Right lung (tissue), 5 donors: ENCODE data around the gene GAB1. TPM values are rescaled to one million over a fixed set of nuclear protein-coding genes. Genes with fewer than 3 reads are reported as not detected.

ENCODE experiments used
- DNase-seq, 2 donors: peaks; one replicate each; pipeline ENCODE4 v3.0.0-alpha.2; 2013
- polyA plus RNA-seq, 5 donors: library from polyadenylated mRNA; unstranded; fragments of 120-200 nt; gene quantifications; one replicate each; pipeline versions ENCODE4 v1.2.1 to v1.2.3, GENCODE V29; 2013; ENCODE audit warnings: inconsistent platforms in 1 of 5, low replicate concordance in 1 of 5; ENCODE audit not compliant: insufficient read length in 5 of 5, insufficient read depth in 1 of 5

Gene GAB1
- polyA plus RNA-seq, 5 donors, result 54.7 to 103 (median 96.1) TPM

DNA sequence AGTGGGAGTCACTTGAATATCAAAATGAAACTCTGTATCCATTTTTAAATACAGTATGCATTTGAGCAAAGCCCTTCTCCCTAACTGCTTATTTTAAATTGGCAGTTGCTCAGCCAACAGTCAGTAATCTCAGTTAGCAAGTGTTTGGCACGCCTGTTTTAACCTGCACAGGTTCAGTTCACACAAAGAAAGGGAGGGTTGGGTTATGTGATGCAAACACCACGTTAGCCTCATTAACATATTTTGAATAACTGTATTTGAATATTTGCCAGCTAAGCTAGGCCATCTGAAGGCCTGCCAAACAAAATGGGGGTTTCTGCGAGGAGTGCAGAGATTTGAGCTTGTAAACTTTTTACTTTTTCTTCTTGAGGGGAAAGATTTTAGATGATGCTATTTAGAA is 19.8 kb downstream of the GAB1 start:
- no peak for DNase-seq

DNA sequence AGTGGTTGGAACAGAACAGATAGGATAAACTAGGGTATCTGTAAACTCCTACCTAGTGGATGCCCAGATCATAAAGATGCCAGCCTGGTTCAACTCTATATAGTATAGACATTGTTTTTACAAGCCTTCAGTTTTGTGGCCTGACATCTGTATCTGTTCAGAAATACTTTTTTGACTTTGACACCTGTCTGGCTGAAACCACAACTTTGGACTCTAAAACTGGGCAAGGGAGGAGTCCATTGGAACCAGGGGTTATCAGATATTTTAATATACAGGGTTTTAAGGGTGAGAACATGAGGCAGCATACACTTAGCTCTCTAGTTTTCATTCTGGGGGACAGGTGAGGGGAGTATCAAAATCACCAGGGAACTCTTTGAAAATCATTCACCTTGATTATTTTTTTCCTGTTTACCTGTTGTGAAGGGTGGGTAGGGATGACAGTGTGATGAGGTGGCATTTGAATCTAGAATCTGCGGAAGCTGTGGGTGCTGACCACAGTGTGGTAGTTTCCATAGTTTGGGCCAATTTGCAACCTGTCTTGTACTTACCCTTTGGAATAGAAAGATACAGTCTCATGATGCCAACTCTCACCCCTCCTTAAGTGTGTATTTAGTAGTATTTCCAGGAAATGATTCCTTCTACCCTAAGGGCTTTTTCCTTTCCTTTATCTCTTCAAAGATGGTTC is 20.6 kb downstream of the GAB1 start:
- DNase-seq, result no peak

DNA sequence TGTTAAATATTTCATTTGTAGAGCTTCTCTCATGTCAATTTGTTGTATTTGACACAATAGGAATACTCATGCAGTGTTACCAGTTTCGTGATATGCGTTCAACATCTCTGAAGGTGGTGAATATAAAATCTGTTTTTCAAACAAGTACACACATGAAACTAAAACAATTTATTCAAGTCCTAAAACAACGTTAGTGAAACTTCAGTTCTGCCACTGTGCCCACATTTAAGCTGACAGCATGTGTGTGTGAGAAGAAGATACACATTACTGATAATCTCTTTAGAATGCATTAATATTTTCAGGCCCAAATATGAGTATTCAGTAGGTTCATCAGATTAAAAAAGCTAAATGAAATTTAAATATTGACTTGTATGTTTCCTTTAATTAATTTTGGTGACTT is 21.7 kb downstream of the GAB1 start:
- DNase-seq, result no peak

DNA sequence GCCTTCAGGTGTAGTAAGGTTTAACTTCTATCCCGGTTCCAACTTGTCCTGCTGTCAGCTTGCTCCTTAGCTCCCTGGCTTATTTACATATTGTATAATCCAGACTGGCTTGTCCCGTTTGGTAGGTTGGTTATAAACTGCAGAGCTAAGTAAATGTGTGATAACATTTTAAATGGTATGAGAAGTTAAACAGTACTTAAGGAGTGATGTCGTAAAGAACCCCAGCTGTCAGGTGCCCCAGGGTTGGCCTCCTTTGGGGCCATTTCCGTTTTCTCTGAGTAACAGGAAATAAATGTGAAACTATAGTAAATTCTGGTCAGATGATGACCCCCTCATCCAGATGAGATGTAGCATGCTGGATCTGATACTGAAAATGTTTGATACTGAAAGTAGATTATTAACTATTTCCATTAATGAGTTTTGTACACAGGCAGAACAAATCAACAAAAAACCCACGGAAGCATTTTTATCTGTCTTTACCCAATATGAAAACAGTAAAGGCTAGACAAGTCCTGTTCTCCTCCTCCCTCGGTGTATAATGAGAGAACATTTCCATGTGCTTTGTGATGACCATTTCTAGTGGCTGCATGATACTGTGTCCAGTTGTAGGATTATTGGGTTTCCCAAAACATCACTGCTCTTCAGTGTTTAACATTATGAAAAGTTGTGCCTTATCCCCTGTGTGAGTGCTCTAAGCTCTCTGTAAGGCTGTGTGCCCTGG is 22.4 kb downstream of the GAB1 start:
- DNase-seq, result peak; percentile 73 to 77

DNA sequence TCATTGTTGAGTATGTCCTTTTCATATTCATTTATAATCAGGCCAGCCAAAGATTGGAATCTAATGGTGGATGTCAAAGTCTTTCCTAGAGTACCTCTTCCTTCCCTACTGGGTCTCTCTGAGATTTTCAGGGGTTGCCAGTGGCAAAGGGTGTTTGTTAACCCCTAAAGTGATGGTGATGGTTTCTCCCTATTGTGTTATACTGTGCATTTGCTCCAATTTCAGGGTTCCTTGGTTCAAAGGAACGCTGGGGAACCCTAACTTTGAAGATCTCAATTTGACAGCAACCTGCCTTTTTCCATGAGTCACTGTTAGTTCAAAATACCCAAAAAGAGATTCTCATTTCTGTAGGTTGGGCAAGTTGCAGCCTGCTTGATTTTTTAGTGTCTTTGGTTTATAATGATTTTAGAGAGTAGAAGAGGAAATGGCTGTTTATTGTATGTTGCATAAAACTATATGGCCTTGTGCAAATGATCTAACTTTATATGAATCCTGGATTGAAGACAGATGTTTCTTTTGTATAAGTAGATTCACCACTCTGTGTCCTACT is 23.0 kb downstream of the GAB1 start:
- no peak for DNase-seq

DNA sequence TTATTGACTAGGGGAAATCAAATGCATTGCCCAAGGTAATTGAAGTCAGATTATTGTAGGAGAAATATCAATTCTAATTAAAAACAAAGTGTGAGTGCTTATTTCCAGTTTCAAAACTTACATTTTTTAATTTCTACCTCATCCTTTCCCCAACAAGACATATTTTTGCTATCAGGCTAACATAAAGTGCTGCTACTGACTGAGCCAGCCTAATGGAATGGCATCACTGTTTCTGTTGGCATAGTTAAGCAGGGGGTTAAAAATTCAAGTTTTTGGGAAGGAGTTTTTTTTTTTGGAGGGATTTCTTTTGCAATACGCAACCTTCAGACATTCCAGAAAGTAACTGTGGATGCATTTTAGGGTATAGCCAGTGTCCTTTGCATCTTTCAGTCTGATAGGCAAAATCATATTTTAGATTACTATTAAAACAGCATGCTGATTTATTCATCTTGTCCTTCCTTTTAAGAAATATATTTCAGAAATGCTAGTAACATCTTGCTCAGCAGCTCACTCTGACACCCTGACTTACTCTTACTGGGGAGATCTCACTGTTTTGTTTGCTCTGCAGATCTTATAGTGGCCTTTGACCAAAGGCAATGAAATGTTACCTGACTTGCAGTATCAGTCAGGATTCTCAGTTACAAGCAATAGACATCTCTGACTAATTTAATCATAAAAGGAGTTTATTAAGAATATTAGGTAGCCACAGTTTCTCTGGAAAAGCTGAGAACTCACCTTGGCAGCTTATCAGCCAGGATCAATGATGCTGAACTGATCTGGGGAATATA is 24.4 kb downstream of the GAB1 start:
- DNase-seq, result no peak

DNA sequence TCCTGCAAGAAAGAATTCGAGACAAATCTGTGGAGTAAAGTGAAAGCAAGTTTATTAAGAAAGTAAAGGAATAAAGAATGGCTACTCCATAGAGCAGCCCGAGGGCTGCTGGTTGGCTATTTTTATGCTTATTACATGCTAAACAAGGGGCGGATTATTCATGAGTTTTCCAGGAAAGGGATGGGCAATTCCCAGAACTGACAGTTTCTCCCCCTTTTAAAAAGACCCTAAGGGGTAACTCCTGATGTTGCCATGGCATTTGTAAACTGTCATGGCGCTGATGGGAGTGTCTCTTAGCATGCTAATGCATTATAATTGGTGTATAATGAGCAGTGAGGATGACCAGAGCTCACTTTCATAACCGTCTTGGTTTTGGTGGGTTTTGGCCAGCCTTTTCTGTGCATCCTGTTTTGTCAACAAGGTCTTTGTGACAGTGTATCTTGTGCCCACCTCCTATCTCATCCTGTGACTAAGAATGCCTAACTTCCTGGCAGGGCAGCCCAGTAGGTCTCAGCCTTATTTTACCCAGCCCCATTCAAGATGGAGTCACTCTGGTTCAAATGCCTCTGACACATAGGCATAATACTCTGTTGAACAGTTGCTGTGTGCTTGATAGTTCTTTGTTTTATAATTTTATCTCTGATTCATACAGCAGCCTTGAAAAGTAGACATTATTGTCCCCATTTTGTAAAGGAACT is 25.8 kb downstream of the GAB1 start:
- DNase-seq, result no peak

DNA sequence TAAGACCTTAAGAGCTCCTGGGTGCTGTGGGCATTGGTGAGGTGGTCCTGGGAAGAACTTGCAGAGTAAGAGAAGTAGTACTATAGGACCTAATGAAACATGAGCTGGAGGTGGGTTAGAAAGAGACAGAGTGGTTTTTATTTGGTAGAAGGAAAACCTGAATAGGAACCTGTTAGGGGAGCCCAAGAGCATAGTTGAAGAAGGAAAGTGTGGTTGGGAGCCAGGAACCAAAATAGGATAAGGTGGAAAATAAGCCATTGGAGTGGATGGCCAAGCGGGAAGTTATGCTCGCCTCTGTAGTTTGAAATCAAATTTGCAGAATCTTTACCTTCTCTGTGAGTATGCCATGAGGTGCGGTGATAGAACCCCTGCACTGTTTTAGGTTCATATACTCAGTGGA is 26.7 kb downstream of the GAB1 start:
- DNase-seq, result no peak

DNA sequence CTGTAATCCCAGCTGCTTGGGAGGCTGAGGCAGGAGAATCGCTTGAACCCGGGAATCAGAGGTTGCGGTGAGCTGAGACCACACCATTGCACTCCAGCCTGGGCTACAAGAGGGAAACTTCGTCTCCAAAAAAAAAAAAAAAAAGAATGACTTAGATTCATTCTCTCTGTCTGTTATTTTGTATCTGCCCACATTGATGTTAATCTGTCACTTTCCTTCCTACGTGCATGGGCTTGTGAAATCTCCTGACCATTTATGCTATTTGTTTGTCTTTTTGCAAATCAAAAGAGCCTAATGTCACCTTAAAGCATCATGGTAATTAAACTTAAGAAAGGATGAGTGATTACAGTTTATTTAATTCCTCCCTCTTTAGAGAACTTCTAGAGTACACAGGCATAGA is 27.4 kb downstream of the GAB1 start:
- DNase-seq, result no peak

DNA sequence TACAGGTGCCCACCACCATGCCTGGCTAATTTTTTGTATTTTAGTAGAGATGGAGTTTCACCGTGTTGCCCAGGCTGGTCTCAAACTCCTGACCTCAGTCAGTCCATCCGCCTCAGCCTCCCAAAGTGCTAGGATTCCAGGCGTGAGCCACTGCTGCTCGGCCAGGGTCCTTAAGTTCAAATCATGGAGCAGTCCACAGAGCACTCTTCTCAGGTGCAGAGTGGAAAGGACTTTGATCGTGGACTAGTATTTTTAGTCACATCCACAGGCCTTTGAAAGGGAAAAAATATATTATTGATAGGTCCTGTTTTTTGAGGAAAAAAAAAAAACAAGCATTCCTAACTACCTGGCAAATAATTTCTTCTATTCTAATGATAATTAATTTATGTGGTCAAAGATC is 31.2 kb downstream of the GAB1 start:
- DNase-seq, result no peak

DNA sequence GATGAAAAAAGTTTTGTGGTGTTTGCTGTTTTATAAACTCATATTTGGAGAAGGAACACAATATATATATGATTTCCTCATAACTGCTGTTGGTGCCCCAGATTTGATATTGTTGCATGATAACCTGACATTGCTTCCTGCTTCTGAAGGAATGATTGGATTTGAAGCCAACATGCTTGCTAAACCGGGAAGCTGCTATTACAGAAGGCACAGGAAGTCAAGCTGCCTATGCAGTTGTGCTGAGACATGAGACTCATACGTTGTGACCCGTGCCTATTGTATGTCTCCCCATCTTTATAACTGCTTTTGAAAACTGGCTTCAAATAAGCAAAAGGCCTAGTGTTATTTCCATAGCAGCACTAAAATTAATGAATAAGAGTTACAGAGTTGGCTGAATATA is 32.9 kb downstream of the GAB1 start:
- no peak for DNase-seq

DNA sequence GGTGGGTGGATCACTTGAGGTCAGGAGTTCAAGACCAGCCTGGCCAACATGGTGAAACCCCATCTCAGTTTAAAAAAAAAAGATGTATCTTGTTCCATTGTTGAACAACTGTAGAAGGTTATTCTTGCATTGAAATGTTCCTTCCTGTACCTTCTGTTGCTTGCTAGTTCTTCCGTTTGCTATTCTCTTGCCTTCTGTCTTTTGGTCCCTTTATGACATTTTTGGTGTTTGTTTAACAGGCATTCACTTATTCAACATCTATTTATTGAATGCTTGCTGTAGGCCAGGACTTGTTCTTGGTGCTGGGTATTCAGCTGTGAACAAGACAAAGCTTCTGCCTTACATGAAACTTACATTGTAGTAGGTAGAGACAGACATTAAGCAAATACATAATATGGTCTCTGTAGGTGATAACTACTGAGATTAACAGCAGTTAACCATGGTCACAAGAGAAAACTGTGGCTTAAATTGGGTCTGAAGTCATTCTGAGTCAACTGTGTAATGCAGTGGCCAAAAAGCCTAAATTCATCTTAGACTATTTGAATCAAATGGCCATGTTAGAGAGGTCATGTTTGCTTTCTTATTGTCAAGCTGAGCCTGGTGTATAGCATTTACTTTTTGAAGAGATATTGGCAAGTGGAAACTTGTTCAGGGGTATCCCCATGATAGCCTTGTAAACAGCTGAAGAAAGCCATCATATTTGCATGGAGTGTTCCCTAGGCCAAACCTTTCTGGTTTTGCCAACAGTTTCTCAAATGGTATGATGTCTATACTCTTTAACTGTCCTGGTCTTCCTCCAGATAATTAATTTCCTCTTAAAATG is 35.6 kb downstream of the GAB1 start:
- no peak for DNase-seq

DNA sequence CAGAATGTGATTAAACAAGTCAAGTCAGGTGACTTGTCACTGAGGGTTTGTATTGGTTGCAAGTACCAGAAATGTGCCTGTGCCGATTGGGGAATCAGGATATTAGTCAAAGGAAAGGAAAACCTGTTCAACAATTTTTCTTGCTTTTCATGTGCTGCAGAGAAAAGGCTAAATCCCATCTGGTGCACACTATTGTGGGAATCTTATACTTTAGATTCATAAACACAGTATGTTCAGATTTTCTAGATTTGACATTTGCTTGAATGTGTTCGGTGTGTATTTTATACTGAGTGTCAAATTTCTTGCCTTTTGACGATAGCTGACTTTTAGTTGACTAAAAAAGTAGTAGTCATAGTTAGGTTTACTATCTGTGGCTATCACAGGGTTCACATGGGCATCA is 37.6 kb downstream of the GAB1 start:
- DNase-seq, result no peak

DNA sequence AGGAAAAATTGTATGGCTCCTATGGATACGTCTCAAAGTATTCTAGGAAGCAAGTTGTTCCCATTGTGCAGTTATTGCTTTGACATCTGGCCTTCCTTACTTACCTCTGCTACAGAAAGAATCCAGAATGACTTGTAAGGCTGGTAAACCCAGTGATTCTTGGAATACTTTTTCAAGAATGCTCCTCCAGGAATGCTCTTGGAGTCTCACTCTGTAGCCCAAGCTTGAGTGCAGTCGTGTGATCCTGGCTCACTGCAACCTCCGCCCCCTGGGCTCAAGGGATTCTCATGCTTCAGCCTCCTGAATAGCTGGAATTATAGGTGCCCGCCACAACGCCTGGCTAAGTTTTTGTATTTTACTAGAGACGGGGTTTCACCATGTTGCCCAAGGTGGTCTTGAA is 38.1 kb downstream of the GAB1 start:
- no peak for DNase-seq

DNA sequence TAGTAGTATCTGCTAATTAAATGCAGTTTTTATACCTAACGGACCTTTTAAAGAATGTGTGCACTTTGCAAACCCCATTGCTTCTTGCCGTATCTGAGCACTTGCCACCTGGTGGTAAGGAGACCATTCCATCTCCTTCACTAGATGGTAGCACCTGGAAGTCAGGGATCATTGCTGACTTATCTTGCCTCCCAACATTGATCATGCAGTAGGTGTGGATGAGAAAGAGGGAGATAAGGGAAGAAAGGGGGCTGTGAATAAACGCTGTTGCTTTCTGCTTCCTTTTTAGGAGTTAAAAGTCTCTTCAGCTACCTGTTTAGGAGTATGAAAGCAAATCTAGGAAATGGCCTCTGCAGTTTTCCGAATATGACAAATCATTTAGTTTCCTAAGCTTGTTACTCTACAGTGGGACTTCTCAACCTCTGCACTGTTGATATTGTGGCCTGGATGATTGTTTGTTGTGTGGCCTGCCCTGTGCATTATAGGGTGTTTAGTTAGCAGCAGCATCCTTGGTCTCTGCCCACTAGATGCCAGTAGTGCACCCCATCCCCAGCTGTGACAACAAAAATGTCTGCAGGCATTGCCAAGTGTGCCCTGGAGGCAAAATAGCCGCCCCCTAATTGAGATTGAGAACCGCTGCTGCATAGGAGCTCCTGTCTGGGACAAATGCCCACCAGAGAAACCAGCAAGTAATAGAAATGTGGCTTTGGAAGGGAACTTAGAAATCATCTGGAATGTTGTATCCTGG is 38.8 kb downstream of the GAB1 start:
- no peak for DNase-seq

DNA sequence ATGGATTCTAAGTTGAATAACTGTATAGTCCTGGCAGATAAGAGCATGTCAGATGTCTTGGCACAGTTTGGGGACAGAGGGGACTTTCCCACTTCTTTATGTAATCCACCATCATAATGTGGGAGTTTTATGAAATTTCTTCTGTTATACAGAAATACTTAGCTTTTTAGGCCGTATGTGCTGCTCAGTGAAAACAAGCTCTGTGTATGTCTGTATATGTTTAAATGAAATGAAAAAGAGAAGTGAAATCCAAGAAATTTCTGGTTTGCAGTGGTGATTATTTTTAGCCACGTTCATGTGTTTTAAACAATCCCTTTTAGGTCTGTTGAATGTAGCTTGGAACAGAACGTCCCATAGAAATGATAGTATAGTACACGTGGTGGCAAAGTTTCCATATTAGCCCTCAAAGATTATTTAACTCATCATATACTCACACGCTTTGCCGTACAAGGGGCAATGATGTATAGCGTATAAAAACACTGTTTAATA is 41.0 kb downstream of the GAB1 start:
- DNase-seq, result no peak

DNA sequence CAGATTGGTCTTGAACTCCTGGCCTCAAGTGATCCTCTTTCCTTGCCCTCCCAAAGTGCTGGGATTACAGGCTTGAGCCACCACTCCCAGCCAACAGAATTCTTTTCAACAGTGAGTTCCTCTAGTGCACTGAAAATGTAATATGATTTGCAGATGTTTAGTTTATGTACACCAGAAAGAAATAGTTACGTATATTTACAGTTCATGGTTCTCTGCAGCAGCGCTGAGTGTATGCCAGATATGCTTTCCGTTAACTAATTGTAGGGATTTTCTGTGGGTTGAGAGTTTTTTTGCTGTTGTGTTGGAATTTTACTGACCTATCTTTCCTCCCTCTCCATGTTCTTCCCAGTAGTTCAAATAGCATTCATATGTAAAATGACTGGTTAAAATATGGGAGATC is 44.0 kb downstream of the GAB1 start:
- no peak for DNase-seq

DNA sequence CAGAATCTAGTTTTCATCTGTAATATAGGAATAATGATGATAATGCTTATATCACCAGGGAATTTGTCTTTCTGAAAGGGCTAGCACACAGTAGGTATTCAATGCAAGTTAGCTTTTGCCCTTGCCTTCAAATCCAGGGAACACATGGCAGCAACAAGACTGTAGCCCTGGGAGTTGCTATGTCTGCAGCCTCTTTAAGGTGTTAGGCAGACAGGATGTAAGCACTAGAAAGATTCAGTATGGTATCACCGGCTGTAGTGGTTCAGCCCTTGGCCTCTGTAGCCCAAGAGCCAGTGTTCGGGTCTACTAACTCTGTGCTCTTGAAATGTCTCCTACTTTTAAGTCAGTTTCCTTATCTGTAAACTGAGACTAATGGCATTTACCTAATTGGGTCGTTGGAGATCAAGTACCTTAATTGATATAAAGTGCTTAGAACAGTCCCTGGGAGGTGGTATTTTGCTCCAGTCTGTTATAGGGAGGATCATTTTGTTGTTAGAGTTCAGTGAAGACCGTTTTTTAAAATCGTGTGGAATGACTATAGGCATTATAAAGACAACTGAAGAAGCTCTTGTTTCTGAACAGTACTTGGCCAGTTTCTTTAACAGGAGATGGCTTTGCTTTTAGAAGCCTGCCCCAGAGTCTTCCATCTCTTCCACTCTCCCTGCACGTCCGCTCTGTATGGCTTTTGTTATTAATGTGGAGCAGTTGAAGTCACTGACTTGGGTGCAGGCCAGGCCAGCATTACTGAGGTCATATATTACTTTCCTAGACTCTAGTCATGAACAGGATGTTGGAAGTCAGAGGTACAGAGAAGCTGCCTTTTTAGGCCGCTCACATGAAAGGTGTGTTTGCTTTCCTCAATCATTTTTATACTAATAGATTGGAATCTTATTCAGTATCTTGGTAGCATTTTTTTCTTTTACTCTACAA is 44.8 kb downstream of the GAB1 start:
- peak; percentile 78 for DNase-seq

DNA sequence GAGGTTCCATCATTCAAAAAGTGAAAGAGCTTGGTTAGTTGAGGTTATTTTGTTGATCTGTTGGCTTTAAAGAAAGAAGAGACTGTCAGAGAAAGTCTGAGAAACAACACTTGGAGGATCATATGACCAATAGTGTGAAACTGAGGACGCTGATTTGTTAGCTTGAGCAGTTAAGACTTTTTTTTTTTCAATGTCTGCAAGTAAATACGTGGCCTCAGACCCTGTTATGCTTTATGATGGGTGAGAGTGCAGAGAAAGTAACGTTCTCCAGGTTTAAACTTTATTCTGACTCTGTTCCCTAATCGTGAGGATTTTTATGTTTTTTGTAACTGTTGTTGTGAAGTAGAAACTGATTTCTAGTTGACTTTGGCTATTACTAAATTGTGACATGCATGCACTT is 45.9 kb downstream of the GAB1 start:
- DNase-seq, result no peak
